H1 (cell line): ENCODE results near the gene MT2A. TPM values are rescaled to one million over a fixed set of nuclear protein-coding genes. Genes with fewer than 3 reads are reported as not detected.
A peak's percentile ranks its signal among the peaks of the same experiment; 100 is the strongest.

Source experiments
- CTCF ChIA-PET: fragments of 300-600 bp; sonication (Branson Sonifier 250); formaldehyde crosslinking; loops from one replicate; lab custom pipeline; 2021; ENCODE audit not compliant: partially characterized antibody; lab: Charles Lee
- POLR2A ChIA-PET: fragments of 300-600 bp; sonication (Branson Sonifier 250); formaldehyde crosslinking; loops from one replicate; lab custom pipeline; 2021; ENCODE audit warnings: inconsistent platforms; ENCODE audit not compliant: partially characterized antibody; lab: Charles Lee
- DNase-seq, 2 experiments: peaks; one replicate each; pipeline versions ENCODE4 v3.0.0 to v3.0.0-alpha.2; 2010 to 2022; ENCODE audit warnings: low spot score in 2 of 2, low read depth in 1 of 2, mixed read lengths in 1 of 2
- FAIRE-seq: peaks from 2 replicates; lab custom pipeline; 2011; peaks lifted over from hg19 to GRCh38; lab: Jason Lieb, UNC
- H2AFZ ChIP-seq: 2 replicates; pipeline ENCODE4 v1.8.1; 2012; ENCODE audit warnings: low read length, inconsistent platforms
- H2AK5ac ChIP-seq: 2 replicates; pipeline ENCODE4 v1.6.1; 2013; ENCODE audit warnings: low read depth, low read length
- H2BK120ac ChIP-seq: replicated peaks from 2 replicates; pipeline ENCODE3; 2013; ENCODE audit warnings: low read depth, low read length, inconsistent platforms
- H2BK12ac ChIP-seq: 2 replicates; pipeline ENCODE4 v1.6.1; 2013; ENCODE audit warnings: low read depth, low read length
- H2BK15ac ChIP-seq: 2 replicates; pipeline ENCODE4 v1.6.1; 2013; ENCODE audit warnings: low read length
- H2BK20ac ChIP-seq: 2 replicates; pipeline ENCODE4 v1.6.1; 2013; ENCODE audit warnings: low read length
- H2BK5ac ChIP-seq: 2 replicates; pipeline ENCODE4 v1.6.1; 2013; ENCODE audit warnings: low read depth, low read length
- H3K14ac ChIP-seq: 2 replicates; pipeline ENCODE4 v1.6.1; 2013; ENCODE audit warnings: inconsistent platforms; ENCODE audit not compliant: insufficient read length
- H3K18ac ChIP-seq: 2 replicates; pipeline ENCODE4 v1.6.1; 2013; ENCODE audit warnings: low read length; ENCODE audit errors: extremely low read depth
- H3K23ac ChIP-seq: 2 replicates; pipeline ENCODE4 v1.6.1; 2013; ENCODE audit warnings: inconsistent platforms; ENCODE audit not compliant: insufficient read length
- H3K23me2 ChIP-seq: 2 replicates; pipeline ENCODE4 v1.6.1; 2013; ENCODE audit warnings: low read depth, low read length
- H3K27ac ChIP-seq: 2 replicates; pipeline ENCODE4 v1.6.1; 2011; ENCODE audit warnings: low read depth, low read length, inconsistent platforms
- H3K27me3 ChIP-seq, 4 experiments: replicated peaks in 1 of 4; 1 replicate in 1 of 4; 2 replicates in 3 of 4; pipeline versions ENCODE4 v1.6.1 to v1.8.1; 2011 to 2013; ENCODE audit warnings: low read length in 3 of 4, mild to moderate bottlenecking in 3 of 4, inconsistent platforms in 2 of 4, mixed read lengths in 2 of 4, moderate library complexity in 1 of 4; ENCODE audit not compliant: control insufficient read depth in 3 of 4, insufficient read depth in 3 of 4; ENCODE audit errors: extremely low read depth in 1 of 4
- H3K36me3 ChIP-seq, 4 experiments: 2 replicates each; pipeline versions ENCODE4 v1.6.1 to v1.8.1; 2011 to 2013; ENCODE audit warnings: mild to moderate bottlenecking in 4 of 4, low read length in 3 of 4, moderate library complexity in 2 of 4, control low read depth in 1 of 4, inconsistent platforms in 1 of 4; ENCODE audit not compliant: insufficient read depth in 4 of 4, control insufficient read depth in 2 of 4
- H3K4ac ChIP-seq: replicated peaks from 2 replicates; pipeline ENCODE3; 2013; ENCODE audit warnings: low read length, low read depth, mixed read lengths, inconsistent platforms; ENCODE audit not compliant: insufficient read length
- H3K4me1 ChIP-seq, 4 experiments: replicated peaks in 1 of 4; 1 replicate in 1 of 4; 2 replicates in 3 of 4; pipeline versions ENCODE4 v1.6.1 to v1.8.1; 2011 to 2013; ENCODE audit warnings: low read length in 3 of 4, inconsistent platforms in 2 of 4, mixed read lengths in 1 of 4; ENCODE audit not compliant: insufficient read depth in 4 of 4, control insufficient read depth in 3 of 4
- H3K4me2 ChIP-seq, 2 experiments: 2 replicates each; pipeline versions ENCODE4 v1.6.1 to v1.8.1; 2011 to 2013; ENCODE audit warnings: low read depth in 2 of 2, low read length in 2 of 2, control low read depth in 1 of 2, inconsistent platforms in 1 of 2, mild to moderate bottlenecking in 1 of 2; ENCODE audit not compliant: insufficient read depth in 1 of 2
- H3K4me3 ChIP-seq, 4 experiments: fragments of 200-600, 300-600 bp in 1 of 4; sonication (generic), shearing (Covaris generic), sonication (Bioruptor Twin) in 1 of 4; 2 replicates each; pipeline versions ENCODE4 v1.5.1 to v1.8.1; 2011 to 2016; ENCODE audit warnings: low read length in 4 of 4, low read depth in 3 of 4, control low read depth in 2 of 4, inconsistent platforms in 2 of 4, mild to moderate bottlenecking in 2 of 4, mixed read lengths in 1 of 4, moderate library complexity in 1 of 4; ENCODE audit not compliant: insufficient read depth in 2 of 4; ENCODE audit errors: extremely low read depth in 1 of 4
- H3K56ac ChIP-seq: replicated peaks from 2 replicates; pipeline ENCODE3; 2013; ENCODE audit warnings: low read depth, mild to moderate bottlenecking, mixed read lengths, low read length, inconsistent platforms; ENCODE audit not compliant: insufficient read length
- H3K79me1 ChIP-seq: 2 replicates; pipeline ENCODE4 v1.6.1; 2013; ENCODE audit warnings: low read depth, low read length, control low read depth
- H3K79me2 ChIP-seq, 2 experiments: 2 replicates each; pipeline versions ENCODE4 v1.6.1 to v1.8.1; 2012 to 2013; ENCODE audit warnings: low read length in 2 of 2, mild to moderate bottlenecking in 2 of 2, inconsistent platforms in 1 of 2; ENCODE audit not compliant: insufficient read depth in 2 of 2, control insufficient read depth in 1 of 2
- H3K9ac ChIP-seq, 4 experiments: replicated peaks in 1 of 4; 1 replicate in 1 of 4; 2 replicates in 3 of 4; pipeline versions ENCODE4 v1.6.1 to v1.8.1; 2011 to 2013; ENCODE audit warnings: low read depth in 3 of 4, low read length in 3 of 4, control low read depth in 2 of 4, mild to moderate bottlenecking in 2 of 4, moderate library complexity in 2 of 4, inconsistent platforms in 1 of 4; ENCODE audit errors: extremely low read depth in 1 of 4
- H3K9me3 ChIP-seq, 2 experiments: 2 replicates each; pipeline versions ENCODE4 v1.6.1 to v1.8.1; 2012 to 2013; ENCODE audit warnings: mild to moderate bottlenecking in 2 of 2, moderate library complexity in 2 of 2, control low read depth in 1 of 2, inconsistent platforms in 1 of 2, low read depth in 1 of 2, low read length in 1 of 2, mixed read lengths in 1 of 2; ENCODE audit not compliant: insufficient read depth in 2 of 2
- H4K20me1 ChIP-seq, 2 experiments: replicated peaks in 1 of 2; 2 replicates each; pipeline versions ENCODE3 to v1.8.1; 2011 to 2013; ENCODE audit warnings: inconsistent platforms in 2 of 2, low read length in 2 of 2, mild to moderate bottlenecking in 1 of 2; ENCODE audit not compliant: insufficient read depth in 2 of 2, control insufficient read depth in 1 of 2
- H4K5ac ChIP-seq: 2 replicates; pipeline ENCODE4 v1.6.1; 2013; ENCODE audit warnings: low read length, low read depth, mixed read lengths, inconsistent platforms; ENCODE audit not compliant: insufficient read length
- H4K8ac ChIP-seq: 2 replicates; pipeline ENCODE4 v1.8.0; 2013; ENCODE audit warnings: mild to moderate bottlenecking, moderate library complexity, low read length, inconsistent platforms; ENCODE audit not compliant: insufficient read depth; ENCODE audit errors: extremely low read depth
- H4K91ac ChIP-seq: replicated peaks from 2 replicates; pipeline ENCODE3; 2013; ENCODE audit warnings: low read length, mixed read lengths, inconsistent platforms; ENCODE audit not compliant: insufficient read length
- HDAC2 ChIP-seq, 2 experiments: fragments of 300-600 bp in 1 of 2; sonication (generic) in 1 of 2; IDR thresholded peaks; 2 replicates each; pipeline ENCODE4 v1.6.1; 2011 to 2012; ENCODE audit warnings: low read depth in 2 of 2, low read length in 2 of 2, mild to moderate bottlenecking in 2 of 2, moderate library complexity in 2 of 2, borderline replicate concordance in 1 of 2, inconsistent platforms in 1 of 2
- POU5F1 ChIP-seq: IDR thresholded peaks from 2 replicates; pipeline ENCODE4 v1.6.1; 2011; ENCODE audit warnings: low read depth, mild to moderate bottlenecking, low read length, moderate library complexity
- SP1 ChIP-seq: IDR thresholded peaks from 2 replicates; pipeline ENCODE4 v1.6.1; 2011; ENCODE audit warnings: low read depth, low read length
- WGBS, 2 experiments: shearing (Covaris generic) in 1 of 2; methylation state at CpG; one replicate each; pipeline versions ENCODE4 v1.1.6 to v1.1.7; 2013 to 2015; ENCODE audit warnings: low lambda C conversion rate in 2 of 2, mixed read lengths in 2 of 2, inconsistent platforms in 1 of 2, low coverage in 1 of 2, missing lambda C conversion rate in 1 of 2; ENCODE audit not compliant: insufficient replicate concordance in 2 of 2, insufficient coverage in 1 of 2, insufficient read length in 1 of 2; ENCODE audit errors: extremely low coverage in 1 of 2, missing lambda C conversion rate in 1 of 2; 5-methylcytosine and 5-hydroxymethylcytosine counted together
- polyA plus RNA-seq, 7 experiments: library from polyadenylated mRNA; depleted of rRNA in 3 of 7; stranded (reverse) in 5 of 7; unstranded in 2 of 7; fragments of >200 nt in 5 of 7; fragments of 200-250 nt in 2 of 7; gene quantifications; 1 replicate in 5 of 7; 2 replicates in 1 of 7; 4 replicates in 1 of 7; pipeline versions ENCODE4 v1.2.1 to v1.2.3, GENCODE V29; 2011 to 2013; ENCODE audit warnings: missing spikeins in 2 of 7, mixed read lengths in 2 of 7
- total RNA-seq: library from RNA; stranded (reverse); fragmentation: NEBNext Ultra II Directional; extraction: Animal tissue kit (Norgen Biotek cat#: 25700); gene quantifications from 2 replicates; pipeline ENCODE4 v1.2.1, GENCODE V29; 2021
- TF ChIP-seq, protein P1 (sequence below): IDR thresholded peaks from 2 replicates; pipeline ENCODE4 v1.6.1; 2012; ENCODE audit warnings: inconsistent platforms
- TF ChIP-seq, protein P2 (sequence below): IDR thresholded peaks from 2 replicates; pipeline ENCODE4 v1.6.1; 2011; ENCODE audit warnings: low read length, improper control_type of control experiment

MT2A gene
- total and polyA plus RNA-seq, 2 of the 8 experiments (the other 6 are each of a cell fraction or from before 2014, with no cell fraction given) = 9.5 to 30.1 TPM

DNA sequence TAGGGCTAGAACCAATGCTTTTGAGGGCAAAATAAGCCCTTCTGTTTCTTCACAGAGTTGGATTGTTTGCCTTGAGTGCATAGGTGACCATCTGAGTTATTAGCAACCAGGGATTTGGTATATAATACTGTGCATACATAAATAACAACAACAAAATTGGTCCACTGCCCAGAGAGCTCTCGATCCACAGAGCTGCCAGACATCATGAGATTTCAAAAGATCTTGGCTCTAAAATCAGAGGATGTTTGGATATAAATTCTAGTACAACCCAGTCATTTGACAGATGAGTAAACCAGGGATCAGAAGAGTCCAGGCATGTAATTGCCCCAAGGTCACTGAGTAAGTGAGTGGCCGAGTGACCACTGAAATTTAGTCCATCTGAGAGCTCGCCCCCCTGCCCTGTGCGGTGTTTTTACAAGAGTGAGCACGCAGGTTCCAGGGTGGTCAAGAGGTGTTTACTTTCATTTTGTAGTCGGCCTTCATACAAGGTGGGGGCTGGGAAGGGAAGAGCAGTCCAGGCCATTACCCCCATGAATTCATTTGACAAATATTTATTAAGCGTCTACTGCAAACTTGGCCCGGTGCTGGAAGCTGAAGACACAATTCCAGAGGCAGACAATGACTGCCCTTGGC, 1.8 kb upstream of the MT2A start:
- no peak overlapping the region for H2BK20ac ChIP-seq
- no peak overlapping the region for H3K14ac ChIP-seq
- no peak overlapping the region for H3K18ac ChIP-seq
- FAIRE-seq (no peak), DNase-seq (no peak)
- peaks cover 11% of the 10 kb centered on the region; the same call in 1 of the 2 replicates for H3K23me2 ChIP-seq
- H4K20me1 ChIP-seq = peaks cover 0 to 2% of the 10 kb centered on the region in 2 experiments
- H2AK5ac ChIP-seq = no peak overlapping the region
- H2BK5ac ChIP-seq = no peak overlapping the region
- no peaks in the 10 kb centered on the region for H3K79me2 ChIP-seq
- no peak overlapping the region for H3K27ac ChIP-seq
- no peak overlapping the region; the same call in 1 of the 2 replicates for H2BK12ac ChIP-seq
- H4K5ac ChIP-seq = no peak overlapping the region
- no peak overlapping the region for H3K56ac ChIP-seq
- no peak overlapping the region for H3K23ac ChIP-seq
- peaks cover 25 to 55% (median 47%) of the 10 kb centered on the region in 4 experiments for H3K27me3 ChIP-seq
- ChIA-PET CTCF (interaction anchor here (0.9 to 9.2 kb wide), 7 partner anchors 11 to 96 kb away, joined by 3 to 85 read pairs (median 5); partner anchors contain the start of gene MT1E), POLR2A (interaction anchor here (1.1 to 8.0 kb wide), 4 partner anchors 11 to 52 kb away, joined by 3 to 66 read pairs (median 8); partner anchors contain the start of gene MT1E)
- no peak overlapping the region for H3K4me3 ChIP-seq
- H3K4me1 ChIP-seq = peaks cover 7 to 21% (median 10%) of the 10 kb centered on the region in 4 experiments
- H4K8ac ChIP-seq = no peak overlapping the region
- H2BK120ac ChIP-seq = no peak overlapping the region
- H3K9me3 ChIP-seq = no peaks in the 10 kb centered on the region
- H3K79me1 ChIP-seq = no peaks in the 10 kb centered on the region
- no peaks in the 10 kb centered on the region for H3K36me3 ChIP-seq
- no peak overlapping the region for H2AFZ ChIP-seq
- H3K4me2 ChIP-seq = no peak overlapping the region
- no peak overlapping the region for H3K9ac ChIP-seq
- 0 out of 2 replicates have a peak overlapping the region, but pooled peaks have one; percentile 4 for H2BK15ac ChIP-seq
- no peak overlapping the region for H3K4ac ChIP-seq
- 80% methylated on average over 8 of the region's 8 CpGs; no CpG with 5 or more reads in 1 of the 2 experiments for WGBS, 2 experiments
- no peak overlapping the region for H4K91ac ChIP-seq
- TF ChIP-seq SP1 = no peak
- TF ChIP-seq HDAC2 (IDR thresholded peaks at IDR 0.05; ENCODE audit: borderline replicate concordance in 1 of 2, low read depth in 2 of 2, low read length in 2 of 2) = no peak
- TF ChIP-seq, protein P1, sequence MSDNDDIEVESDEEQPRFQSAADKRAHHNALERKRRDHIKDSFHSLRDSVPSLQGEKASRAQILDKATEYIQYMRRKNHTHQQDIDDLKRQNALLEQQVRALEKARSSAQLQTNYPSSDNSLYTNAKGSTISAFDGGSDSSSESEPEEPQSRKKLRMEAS = no peak
- TF ChIP-seq, protein P2, sequence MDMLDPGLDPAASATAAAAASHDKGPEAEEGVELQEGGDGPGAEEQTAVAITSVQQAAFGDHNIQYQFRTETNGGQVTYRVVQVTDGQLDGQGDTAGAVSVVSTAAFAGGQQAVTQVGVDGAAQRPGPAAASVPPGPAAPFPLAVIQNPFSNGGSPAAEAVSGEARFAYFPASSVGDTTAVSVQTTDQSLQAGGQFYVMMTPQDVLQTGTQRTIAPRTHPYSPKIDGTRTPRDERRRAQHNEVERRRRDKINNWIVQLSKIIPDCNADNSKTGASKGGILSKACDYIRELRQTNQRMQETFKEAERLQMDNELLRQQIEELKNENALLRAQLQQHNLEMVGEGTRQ = no peak
- no peak for TF ChIP-seq POU5F1
